Skin epidermis (tissue), 12 donors: ENCODE results near the gene CNTNAP2.

Experiments used
- H3K27ac ChIP-seq, 21 experiments: fragments of 200-600 bp; sonication (generic) in 11 of 21; one replicate each; pipeline ENCODE4 v1.5.0; 2020; ENCODE audit warnings: mild to moderate bottlenecking in 3 of 21, inconsistent platforms in 2 of 21, moderate library complexity in 2 of 21
- H3K4me3 ChIP-seq, 7 experiments: fragments of 200-600 bp; sonication (generic) in 2 of 7; one replicate each; pipeline ENCODE4 v1.5.0; 2020; ENCODE audit warnings: inconsistent platforms in 2 of 7, mild to moderate bottlenecking in 2 of 7, moderate library complexity in 1 of 7

CNTNAP2 gene

GRCh38 chr7:146116521-146117222 is at the start of gene CNTNAP2:
Gene CNTNAP2, plus strand, starts transcription at chr7:146116801. Its CDS starts 76 bp downstream, at chr7:146116877.
- H3K4me3 ChIP-seq: peak within 1 kb of the TSS; percentile 2 to 29 (median 25)
- no peak within 1 kb of the TSS for H3K27ac ChIP-seq

DNA sequence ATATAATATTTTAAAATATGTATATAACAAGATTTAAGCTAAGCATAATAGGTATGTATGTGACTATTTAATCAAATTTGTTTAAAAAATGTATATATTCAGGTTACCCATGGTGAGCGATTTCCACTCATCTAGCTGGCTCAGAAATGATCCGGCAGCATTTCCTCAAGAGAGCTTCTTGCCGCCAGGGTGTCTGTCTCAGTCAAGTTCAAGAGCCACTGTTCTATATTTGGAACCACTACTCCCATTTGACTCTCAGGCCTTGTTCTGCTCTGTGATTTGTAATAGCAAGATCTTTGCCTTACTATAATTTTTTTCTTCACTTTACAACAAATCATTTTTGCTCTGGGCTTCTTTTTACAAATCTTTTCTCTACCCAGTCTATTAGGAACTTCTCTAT is 48.7 kb upstream of the CNTNAP2 start:
- Histone ChIP-seq H3K4me3 (no peak overlapping the region), H3K27ac (no peak overlapping the region)

- Histone ChIP-seq H3K4me3 (no peak overlapping the region), H3K27ac (no peak overlapping the region)
Measured at GRCh38 chr7:146074195-146074765, 42.3 kb upstream of the CNTNAP2 start.

DNA sequence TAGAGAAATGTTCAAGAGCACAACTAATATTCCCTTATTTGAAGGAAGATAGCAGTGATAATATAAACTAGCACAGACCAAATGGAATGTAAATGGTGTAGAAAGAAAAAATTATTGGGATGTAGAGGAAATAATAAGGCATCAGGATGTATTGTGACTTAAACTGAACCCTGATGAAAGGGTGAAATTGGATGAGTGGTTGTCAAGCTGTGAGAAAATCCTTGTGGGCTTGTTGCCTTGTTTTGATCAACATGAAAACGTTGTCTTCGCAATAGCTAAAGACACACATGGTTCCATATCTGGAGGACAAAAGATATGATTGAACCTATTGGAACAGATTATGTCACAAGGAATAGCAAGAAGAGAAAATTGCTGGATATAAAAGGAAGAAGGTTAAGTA is 40.3 kb upstream of the CNTNAP2 start:
- Histone ChIP-seq H3K4me3 (no peak overlapping the region), H3K27ac (no peak overlapping the region)

- no peak overlapping the region for H3K27ac ChIP-seq
- H3K4me3 ChIP-seq: no peak overlapping the region
Measured at GRCh38 chr7:146084086-146084485, 32.5 kb upstream of the CNTNAP2 start.

- no peak overlapping the region for H3K27ac ChIP-seq
- H3K4me3 ChIP-seq: no peak overlapping the region
Measured at GRCh38 chr7:146090023-146090645, 26.5 kb upstream of the CNTNAP2 start.

DNA sequence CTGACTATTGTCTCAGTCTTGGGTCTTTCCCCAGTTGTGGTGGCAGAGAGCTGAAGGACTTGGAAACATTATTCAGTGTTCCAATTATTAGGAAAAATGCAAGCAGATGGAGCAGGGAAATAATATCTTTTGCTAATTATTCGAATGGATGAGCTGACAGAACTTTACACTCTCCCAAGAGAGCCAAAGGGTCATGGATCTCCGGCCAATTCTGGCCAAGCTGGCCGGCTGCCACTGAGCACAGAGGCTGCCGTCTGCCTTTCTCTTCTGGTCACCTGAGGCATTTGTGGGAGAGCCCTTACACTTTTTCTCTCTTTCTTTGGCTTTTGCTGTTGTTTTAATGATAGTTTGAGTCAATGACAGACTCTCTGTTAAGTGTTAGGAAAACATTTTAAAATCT is 22.2 kb upstream of the CNTNAP2 start:
- H3K27ac ChIP-seq: no peak overlapping the region
- H3K4me3 ChIP-seq: no peak overlapping the region

DNA sequence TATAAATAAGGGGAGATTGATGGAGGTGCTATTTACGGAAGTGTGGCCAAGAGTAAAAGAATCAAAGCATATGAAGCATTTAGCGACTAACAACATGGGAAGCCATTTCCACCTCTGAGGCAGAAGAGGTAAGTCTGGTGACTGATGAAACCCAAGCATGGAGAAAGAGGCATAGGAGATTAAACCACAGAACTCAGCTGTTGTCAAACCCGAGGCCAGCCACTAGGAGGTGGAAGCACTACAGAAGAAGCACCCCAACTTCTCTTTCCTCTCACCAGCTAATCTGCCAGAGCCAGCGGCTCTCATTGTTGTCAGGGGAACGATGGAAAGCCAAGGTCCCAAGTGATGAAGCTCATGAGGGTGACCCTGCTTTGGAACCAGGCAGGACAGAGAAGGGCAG is 19.6 kb upstream of the CNTNAP2 start:
- H3K27ac ChIP-seq: no peak overlapping the region
- H3K4me3 ChIP-seq: no peak overlapping the region

DNA sequence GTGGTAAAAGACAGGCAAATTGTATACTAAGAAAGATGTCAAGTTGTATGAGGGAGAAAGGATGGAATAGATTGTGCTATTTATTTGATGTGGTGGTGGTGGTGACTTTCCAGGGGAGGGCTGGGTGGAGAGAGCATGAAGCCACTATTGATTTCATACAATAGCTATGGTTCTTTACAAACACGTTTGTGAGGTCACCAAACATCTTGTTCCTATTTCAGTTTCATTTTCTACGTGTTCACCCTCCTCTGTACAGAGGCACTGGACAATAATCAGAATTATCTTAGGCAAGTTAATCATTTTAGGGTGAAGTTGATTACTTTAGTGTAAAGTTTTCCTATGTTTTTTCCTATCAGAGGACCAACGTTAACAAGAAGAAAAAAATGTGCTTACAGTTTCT is 10.3 kb upstream of the CNTNAP2 start:
- H3K4me3 ChIP-seq: no peak overlapping the region
- H3K27ac ChIP-seq: no peak overlapping the region

GRCh38 chr7:146112755-146113154 is 3.8 kb upstream of the CNTNAP2 start:
- H3K27ac ChIP-seq: no peak overlapping the region
- no peak overlapping the region for H3K4me3 ChIP-seq

DNA sequence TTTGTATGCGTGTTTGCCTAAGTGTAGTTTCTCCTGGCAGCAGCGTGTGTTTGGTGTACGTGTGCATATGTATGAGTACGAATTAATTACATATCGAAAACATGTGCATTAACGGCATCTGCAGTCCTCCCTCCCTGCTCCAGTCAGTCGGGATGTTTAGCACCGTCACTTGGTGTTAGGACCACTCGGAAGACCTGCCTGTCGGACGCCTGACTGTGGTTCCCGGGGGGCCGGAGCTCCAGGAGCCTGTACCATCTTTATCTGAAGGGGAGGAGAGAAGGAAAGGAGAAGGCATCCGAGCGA is 1.1 kb upstream of the CNTNAP2 start:
- no peak overlapping the region for H3K27ac ChIP-seq
- H3K4me3 ChIP-seq: peak overlapping the region in 3 of 7 experiments; percentile 17 to 29 (median 29)

GRCh38 chr7:146115851-146116520 is 615 bp upstream of the CNTNAP2 start:
- Histone ChIP-seq H3K4me3 (peak overlapping the region; percentile 2 to 29 (median 25)), H3K27ac (no peak overlapping the region)

- Histone ChIP-seq H3K4me3 (no peak overlapping the region), H3K27ac (no peak overlapping the region)
Measured at GRCh38 chr7:146117576-146117975, 975 bp downstream of the CNTNAP2 start.

DNA sequence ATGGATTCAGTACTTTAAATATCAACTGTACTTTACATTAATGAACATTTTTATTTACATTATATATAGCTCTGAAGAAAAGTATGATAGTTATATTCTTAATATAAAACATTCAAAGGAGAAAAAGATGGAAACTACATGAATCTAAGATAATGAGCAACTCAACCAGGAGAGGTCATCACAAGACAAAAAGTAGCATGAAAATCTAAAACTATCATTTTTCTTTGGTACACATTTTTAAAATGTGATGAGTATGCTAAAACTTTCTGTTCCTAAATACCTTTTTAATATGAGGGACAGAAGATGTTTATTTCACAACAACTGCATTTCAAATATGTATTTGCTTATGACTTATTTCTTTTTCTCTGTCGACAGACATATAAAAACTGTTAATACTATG is 2.4 kb downstream of the CNTNAP2 start:
- H3K4me3 ChIP-seq: no peak overlapping the region
- H3K27ac ChIP-seq: no peak overlapping the region

- Histone ChIP-seq H3K4me3 (no peak overlapping the region), H3K27ac (no peak overlapping the region)
Measured at GRCh38 chr7:146123715-146124114, 7.1 kb downstream of the CNTNAP2 start.

DNA sequence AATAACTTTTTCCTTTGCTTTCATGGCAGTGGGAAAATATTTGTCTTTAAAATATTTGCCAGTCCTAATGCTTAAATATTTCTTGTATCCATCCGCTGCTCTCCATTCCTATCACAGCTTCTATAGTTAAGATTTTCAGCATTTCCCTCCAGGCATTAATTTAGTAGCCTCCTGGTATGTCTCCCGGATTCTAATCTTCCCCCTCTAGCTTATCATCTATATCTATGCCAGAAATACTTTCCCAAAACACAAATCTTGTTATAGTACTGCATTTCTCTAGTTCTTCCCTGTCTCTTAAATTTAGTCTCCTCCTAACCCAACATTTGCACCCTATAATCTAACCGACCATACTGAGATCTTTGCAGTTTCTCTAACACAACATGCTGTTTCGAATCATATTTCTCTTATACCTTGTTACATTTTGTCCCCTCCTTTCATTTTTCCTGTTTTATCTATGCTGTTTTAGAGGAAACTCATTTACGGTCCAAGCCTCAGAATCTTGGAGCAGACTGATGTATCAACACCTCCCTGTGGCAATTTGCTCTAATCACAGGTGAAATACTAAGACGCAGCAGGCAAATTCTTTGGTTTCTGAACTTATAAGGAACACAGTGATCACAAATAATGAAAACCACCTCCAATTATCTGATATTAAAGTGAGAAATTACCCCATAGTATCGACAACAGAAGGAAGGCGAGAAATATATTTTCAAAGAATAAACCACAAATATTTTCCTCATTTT is 10.3 kb downstream of the CNTNAP2 start:
- H3K4me3 ChIP-seq: no peak overlapping the region
- no peak overlapping the region for H3K27ac ChIP-seq

- Histone ChIP-seq H3K4me3 (no peak overlapping the region), H3K27ac (no peak overlapping the region)
Measured at GRCh38 chr7:146129296-146129695, 12.7 kb downstream of the CNTNAP2 start.

DNA sequence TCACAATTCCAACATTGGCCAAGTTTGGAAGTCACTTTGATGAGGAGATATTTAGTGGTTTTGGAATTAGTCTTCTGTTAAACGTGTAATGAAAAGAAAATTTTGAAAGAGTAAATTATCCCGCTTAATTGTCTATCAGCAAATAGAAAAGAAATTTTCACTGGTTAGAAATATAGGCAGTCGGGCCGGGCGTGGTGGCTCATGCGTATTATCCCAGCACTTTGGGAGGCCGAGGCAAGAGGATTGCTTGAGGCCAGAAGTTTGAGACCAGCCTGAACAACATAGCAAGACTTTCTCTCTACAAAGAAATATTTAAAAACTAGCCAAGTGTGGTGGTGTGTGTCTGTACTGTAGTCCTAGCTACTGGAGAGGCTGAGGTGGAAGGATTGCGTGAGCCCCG is 13.4 kb downstream of the CNTNAP2 start:
- H3K27ac ChIP-seq: no peak overlapping the region
- no peak overlapping the region for H3K4me3 ChIP-seq

DNA sequence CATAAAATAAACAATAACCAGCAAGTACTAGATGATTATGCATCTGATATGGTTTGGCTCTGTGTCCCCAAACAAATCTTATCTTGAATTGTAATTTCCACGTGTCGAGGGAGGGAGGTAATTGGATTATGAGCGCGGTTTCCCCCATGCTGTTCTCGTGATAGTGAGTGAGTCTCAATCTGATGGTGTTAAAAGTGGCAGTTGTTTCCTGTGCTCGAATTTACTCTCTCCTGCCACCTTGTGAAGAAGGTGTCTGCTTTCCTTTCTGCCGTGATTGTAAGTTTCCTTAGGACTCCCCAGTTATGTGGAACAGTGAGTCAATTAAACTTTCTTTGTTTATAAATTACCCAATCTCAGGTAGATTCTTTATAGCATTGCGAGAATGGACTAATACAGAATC is 15.1 kb downstream of the CNTNAP2 start:
- Histone ChIP-seq H3K27ac (no peak overlapping the region), H3K4me3 (no peak overlapping the region)

GRCh38 chr7:146136357-146136875 is 19.8 kb downstream of the CNTNAP2 start:
- H3K27ac ChIP-seq: no peak overlapping the region

More at GRCh38 chr7:146136357-146136875, 19.8 kb downstream of the CNTNAP2 start:
- H3K4me3 ChIP-seq: no peak overlapping the region
